HG03442 (cell line): ENCODE data around the gene KCNQ1.

Experiments used
- ATAC-seq: cut with Tn5 transposase; IDR thresholded peaks from one replicate; pipeline ENCODE4 v1.9.1; 2021; ENCODE audit warnings: mild to moderate bottlenecking, moderate library complexity; ENCODE audit not compliant: unreplicated experiment

Gene KCNQ1

DNA sequence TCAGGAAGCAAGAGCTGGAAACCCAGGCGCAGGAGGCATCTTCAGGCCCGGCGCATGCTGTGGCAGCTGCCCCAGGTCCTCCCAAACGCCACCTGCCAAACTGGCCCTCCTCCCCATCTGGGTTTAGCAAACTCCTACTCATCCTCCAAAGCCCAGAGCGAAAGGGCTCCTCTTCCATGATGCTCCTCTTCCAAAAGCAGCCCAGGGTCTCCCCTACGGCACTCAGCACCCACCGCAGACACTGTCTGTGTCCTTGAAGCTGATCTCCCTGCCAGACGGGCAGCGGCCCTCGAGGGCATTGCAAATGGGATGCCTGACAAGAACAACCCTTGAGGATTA lies 414.9 kb downstream of the KCNQ1 start:
- no peak for ATAC-seq

- peak; percentile 45 for ATAC-seq
Measured at GRCh38 chr11:2860636-2861035, 415.8 kb downstream of the KCNQ1 start.

DNA sequence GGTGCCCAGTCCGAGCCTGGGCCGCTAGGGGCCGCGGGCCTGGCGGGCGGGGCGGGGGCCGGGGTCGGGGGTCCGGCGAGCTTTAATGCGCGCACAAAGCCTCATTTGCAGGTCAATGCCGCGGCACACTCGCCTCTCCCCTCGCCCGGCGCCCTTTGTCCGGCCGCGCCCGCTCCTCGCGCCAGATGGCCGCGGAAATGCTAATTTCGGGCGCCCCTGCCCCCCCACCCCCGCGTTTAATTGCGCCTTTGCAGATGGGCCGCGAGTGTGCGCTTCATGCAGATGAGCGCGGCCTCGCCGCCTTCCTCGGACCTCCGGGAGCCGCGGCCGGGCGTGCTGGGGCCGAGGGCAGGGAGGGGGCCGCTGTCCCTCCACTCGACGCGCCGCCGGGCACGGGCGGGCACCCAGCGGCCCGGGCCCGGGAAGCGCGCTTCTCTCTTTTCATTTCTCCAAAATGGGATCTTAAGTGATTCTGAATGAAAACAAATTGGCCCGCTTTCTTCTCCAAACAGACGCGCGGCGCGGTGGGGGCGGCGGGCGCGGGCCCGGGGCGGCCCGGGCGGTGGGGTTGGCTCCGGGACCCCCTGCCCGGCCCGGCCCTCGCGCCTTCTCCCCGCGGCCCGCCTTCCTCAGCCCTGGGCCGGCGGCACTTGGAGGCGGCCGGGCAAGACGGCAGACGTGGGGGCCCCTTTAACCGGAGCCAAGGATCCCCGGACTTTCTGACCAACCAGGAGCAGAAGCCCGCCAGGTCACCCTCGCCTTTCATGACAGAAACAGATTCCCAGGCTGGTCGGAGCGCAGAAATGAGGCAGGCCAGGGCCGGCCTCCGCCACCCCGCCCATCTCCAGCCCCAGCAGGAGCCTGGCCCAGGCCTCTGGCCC lies 417.8 kb downstream of the KCNQ1 start:
- ATAC-seq = no peak

GRCh38 chr11:2863276-2863618 lies 418.4 kb downstream of the KCNQ1 start:
- no peak for ATAC-seq

DNA sequence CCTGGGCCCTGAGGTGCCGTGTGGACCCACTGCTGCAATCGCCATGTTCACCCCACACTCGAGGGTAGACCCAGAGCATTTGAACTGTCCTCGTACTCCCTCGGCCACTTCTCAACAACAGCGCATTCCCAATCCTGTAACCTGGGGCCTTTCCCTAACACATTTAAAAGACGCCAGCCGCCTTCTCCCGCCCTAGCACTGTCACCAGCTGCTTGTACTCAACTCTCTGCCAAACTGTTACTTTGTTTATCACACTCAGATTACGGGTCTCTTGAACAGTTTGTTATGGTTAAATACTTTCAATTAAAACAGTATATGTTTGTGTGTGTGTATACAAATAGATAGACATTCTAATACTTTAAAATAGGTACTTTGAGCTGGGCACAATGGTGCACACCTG lies 420.1 kb downstream of the KCNQ1 start:
- ATAC-seq = no peak

DNA sequence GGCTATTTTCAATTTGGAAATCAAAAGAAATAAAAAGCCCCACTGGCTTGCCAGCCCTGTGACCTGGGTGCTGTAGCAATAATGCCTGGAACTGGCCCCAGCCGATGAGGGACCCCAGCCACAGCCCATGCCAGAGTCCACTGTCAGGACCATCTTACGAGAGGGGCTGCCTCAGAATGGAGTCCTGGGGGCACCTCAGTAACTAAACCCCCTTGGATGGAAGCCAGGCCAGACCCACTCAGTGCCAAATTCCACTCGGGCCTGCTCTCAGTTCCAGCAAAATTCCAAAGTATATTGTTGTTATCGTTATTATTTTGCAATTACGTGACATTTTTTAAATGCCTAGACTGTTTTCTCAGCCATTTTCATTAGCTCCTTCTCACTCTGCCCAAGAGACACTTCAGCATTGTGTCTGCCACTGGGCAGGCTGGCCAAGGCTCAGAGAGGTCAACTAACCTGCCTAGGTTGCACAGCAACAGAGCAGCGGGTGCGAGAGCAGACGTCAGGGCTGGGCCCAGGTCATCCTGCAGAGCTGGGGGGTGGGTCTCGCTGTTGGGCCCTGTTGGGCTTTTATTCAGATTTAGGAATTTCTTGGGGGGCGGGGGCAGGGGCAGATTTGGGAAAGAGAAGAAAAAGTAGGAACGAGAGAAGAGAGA lies 421.2 kb downstream of the KCNQ1 start:
- ATAC-seq = no peak

DNA sequence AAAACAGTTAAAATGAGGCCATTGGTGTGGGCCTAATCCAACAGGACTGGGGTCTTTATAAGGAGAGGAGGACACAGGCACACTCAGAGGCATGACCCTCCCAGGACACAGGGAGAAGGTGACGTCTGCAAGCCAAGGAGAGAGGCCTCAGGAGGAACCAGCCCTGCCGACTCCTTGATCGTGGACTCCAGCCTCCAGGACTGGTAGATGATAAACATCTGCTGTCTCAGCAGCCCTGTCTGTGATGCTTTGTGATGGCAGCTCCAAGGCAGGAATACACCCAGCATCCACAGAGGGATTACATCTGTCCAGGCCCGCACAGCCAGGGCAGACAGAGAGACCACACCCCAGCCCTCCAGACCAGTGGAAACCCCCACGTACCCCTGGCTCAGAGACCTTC lies 422.3 kb downstream of the KCNQ1 start:
- ATAC-seq = no peak

DNA sequence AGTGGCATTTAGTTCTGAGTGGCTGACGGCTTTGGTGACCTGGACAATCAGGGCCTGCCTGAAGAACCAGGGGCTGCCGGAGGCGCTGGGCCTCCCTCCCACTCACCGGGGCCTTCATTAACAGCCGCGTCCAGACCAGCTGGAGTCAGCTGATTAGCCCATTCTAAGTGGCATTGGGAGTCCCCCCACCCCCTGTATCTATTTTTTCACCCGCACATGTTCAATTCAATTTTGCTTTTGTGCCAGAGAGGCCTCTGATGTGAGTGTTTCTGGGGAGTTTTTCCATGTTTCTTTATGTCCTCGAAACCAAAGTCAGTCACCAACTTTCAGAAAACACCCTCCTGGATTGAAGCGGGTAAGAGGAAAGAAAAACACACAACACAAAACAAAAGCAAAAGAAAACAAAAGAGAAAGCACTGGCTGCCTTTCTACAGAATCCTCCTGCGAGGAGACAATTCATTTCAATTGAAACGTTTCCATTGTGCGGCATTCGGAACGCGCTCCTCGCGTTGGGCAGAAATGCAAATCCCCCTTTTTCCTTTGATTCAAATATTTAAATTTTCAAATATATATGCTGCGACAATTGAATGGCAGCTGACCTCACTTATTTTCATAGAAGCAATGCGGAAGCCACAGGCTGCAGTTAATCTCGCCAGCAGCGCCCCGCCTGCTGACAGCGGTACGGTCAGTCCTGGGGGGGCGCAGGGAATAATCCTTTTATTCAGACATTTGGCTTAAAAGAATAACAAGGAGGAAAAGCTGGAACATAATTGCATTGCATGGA lies 423.1 kb downstream of the KCNQ1 start:
- ATAC-seq = no peak

DNA sequence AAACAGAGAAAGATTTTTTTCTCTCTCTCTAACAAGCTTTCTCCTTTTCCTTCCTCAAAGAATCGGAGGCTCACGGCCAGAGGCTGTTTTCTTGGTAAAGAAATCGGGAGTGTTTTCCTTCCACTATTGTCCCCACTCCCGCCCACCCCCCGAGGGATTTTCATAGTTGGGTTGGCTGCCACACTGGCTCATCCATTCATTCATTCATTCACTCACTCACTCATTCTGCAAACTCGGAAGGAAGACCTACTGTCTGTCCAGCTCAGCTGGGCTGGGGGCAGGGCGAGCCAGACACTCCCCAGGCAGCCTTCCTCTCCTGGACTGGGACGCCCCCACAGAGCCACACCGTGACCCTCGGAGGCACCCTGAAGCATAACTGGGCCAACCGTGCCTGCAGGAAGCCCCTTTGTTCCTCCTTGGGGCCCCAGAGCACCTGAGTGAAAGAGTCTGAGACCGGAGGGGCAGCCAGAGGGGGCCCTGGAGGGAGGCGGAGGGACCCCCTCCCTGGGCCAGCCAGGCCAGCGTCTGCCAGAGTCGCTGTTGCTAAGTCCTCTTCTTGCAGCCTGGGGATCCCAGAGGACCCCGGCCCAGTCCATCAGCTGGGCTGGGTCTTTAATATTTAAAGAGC lies 423.8 kb downstream of the KCNQ1 start:
- ATAC-seq = no peak

DNA sequence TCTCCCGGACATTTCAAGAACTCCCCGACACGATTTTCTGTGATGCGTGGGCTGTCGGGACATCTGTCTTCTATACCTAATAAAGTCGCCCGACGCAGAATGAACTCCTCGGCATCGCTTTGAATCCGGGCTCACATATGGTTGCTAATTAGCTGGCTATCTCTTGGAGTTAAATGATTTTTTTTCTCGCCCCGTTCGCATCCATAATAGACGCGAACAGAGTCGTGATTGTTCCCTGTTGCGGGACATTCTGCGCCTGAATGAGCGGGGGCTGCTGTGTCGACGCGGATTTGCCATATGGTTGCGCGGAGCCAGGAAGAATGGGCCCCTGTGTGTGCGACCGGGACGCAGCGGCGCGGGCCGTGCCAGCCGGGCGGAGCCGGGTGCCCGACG lies 424.3 kb downstream of the KCNQ1 start:
- ATAC-seq = no peak

DNA sequence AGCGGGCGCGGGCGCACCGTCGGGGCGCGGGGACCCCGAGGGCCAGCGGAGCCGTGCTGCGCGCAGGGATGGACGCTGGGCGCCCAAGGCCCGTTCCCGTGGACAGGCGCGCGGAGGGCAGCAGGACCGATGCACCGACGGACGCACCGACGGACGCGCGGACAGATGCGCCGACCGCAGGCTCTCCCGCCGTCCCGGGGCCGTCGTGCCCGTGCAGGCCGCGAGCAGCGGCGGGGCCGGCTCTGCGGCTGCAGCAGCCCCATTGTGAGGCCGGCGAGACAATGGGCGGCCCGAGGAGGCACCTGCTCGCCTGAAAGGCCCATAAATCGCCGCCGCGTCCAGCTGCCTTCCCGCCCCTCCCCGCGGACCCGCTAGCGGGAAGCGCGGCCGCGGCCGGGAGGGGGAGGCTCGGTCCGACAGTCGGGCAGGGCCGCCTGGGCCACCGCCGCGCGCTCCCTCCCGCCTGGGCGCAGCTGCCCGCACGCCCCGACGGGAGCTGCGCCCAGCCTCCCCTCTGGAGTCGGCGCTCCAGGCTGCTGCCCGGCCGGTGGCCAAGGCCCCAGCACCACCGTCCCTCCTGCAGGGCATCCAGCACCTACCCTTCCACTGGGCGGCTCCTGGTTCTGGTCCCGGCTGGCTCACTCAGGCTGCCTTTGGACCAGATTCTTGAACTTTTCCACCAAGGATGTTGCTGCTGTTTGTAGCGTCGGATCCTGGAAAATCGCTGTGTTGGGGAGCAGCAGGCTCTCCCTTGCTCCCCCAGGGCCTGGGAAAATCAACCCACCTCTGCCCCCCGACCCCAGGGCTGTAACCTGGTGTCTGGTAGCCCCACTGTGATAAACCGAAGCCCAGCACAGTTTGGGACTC lies 425.0 kb downstream of the KCNQ1 start:
- ATAC-seq = no peak

DNA sequence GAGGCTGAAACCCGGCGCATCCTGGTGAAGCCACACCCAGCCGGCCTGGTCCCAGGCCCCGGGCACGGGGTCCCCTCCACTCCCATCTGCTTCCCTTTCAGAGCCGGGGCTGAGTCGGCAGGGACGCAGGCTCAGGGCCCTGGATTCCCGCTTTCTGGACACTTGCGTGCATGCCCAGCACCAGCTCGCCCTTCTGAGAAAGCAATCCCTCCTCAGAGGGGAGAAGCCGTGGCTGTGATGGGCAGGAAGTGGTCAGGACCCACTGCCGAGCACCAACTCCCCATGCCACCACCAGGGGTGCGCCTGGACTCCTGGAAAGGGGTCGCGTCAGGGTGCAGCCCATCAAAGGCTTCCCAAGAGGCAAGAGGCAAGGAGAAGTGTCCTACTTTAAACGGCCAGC lies 425.7 kb downstream of the KCNQ1 start:
- no peak for ATAC-seq

GRCh38 chr11:2870969-2871680 lies 426.3 kb downstream of the KCNQ1 start:
- ATAC-seq = no peak

DNA sequence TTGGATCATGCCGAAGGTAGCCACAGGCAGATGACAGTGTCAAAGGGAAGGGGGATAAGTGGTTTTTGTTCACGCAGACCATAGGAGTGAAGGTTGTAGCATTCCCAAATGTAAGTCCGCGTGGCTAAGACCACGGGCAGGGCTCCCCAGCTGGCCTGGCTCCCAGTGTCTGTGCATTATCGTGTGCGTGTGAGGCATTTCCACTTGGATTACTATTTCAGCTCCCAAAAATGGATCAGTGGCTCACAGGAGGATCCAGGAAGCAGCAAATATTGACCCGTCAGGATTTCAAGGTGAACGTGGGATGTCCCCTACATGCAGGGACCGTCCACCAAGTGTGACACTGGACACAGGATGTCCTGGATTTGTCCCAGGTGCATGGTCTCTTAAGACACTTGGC lies 430.2 kb downstream of the KCNQ1 start:
- no peak for ATAC-seq

DNA sequence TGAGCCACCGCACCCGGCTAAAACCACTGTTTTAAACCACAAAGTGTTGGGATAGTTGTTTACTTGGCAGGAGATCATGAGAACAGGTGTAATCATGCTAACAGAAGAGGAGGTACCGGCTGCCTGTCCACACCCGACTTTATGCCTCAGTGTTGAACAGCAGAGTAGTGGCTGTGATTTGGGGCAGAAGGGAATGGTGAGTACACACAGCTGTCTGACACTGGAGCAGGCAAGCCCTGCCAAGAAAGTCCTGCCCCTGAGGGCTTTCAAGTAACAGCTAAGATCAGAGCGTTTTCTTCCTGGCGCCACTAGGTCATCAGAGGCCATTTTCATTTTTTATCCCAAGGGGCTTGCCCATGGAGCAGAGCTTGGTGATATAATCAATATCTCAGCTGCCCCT lies 432.7 kb downstream of the KCNQ1 start:
- no peak for ATAC-seq

DNA sequence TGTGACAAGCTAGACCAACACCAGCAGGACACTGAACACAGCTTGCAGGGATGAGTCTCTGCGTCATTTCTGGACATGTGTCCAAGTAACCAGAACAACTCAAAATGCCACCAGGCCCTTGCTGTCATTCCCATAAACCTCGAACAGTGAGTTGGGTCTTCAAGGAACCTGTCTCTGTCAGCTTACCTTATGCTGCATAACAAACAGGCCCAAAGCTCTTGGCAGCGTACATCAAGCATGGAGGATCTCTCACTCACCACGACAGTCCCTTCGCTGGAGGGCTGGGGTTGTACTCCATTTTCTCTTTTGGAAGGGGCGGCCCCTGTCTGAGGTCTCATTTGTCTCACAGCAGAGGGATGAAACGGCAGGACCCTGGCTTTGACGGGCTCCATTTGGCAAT lies 434.0 kb downstream of the KCNQ1 start:
- ATAC-seq = no peak

DNA sequence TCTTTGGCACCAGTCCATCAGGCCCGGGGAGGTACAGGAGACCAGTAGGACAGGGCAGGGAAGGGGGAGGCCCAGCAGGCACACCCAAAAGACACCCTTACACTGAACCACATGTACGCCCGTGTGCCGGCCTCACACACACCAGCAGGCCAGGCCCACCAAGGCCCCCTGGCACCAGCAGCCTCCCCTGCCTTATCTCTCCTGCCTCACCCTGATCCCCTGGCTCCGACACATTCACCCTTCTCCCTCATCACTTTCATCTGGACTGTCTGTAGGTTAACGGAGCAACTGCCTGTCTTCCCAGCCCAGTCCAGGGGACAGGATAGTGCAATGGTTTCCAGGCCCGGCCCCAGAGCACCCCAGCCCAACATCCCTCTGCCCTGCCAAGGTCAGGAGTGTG lies 435.8 kb downstream of the KCNQ1 start:
- ATAC-seq = no peak

DNA sequence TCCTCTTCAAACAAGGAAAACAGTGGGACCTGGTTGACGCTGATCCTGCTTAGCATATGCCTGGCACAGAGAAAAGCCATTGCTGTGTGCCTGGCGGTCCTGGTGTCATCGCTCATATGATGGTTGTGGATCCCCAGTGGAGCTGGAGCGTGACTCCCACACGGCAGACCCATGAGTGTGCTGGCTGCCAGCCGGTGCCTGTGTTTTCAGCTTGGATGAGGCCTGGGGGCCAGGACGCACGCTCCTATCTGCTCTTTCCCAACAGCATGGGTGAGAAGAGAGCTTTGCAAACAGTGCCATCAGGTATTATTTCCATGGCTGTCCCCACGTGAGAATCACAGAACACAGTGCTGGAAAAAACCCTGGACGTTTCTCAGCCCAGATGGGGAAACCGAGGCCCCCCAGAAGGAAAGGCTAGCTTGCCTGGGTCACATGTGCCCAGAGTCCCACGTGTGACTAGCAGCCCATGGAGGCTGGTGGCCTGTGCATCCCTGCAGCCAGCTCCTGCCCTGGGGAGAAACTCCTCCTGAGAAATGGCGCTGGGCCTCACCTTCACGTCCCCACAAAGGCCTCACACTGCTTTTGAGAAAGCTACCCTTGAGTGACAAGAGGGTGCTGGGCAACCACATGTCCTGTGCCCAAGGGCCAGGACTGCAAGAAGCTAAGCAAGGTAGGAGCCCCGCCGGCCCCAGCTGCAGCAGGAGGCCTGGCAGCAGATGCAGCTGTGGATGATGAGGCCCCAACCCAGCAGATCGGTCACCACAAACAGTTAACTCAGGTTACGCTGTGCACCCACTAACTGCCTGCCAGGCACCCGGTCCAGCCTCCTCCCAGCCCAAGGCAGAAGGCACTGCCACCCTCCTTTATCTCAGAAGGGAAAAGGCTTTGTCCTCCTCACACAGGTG lies 436.5 kb downstream of the KCNQ1 start:
- ATAC-seq = no peak

- ATAC-seq = no peak
Measured at GRCh38 chr11:2881981-2882375, 437.2 kb downstream of the KCNQ1 start.
